Ovary (tissue), 3 donors: ENCODE measurements around the gene OR5A1.

Source experiments
- POLR2A ChIP-seq: fragments of 450-650 bp; IDR thresholded peaks from one replicate; pipeline ENCODE4 v1.6.1; 2017; ENCODE audit warnings: antibody characterized with exemption, mild to moderate bottlenecking, moderate library complexity
- TF ChIP-seq, protein P1 (sequence below), 3 donors: fragments of 450-650 bp in 2 of 3; fragments of 200-600 bp in 1 of 3; IDR thresholded peaks; one replicate each; pipeline versions ENCODE4 v1.5.1 to v1.8.0; 2016 to 2022; ENCODE audit warnings: antibody characterized with exemption in 3 of 3, mild to moderate bottlenecking in 1 of 3
- donor health status: DM: no; HTN: no; CAD: no.

DNA sequence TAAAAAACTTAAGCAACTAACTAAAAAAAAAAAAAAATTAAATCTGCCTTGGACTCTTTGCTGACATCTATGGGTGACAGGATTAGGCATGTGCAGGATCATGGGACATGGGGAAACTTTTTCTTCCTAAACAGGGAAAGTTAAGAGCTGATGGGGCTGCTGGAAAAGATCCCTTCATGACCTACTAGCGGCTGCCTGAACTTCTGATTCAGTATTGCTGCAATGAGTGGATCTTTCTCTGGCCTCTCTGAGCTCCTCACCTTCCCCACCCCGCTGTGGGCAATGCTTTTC is 35.1 kb upstream of the OR5A1 start:
- TF ChIP-seq, protein P1, sequence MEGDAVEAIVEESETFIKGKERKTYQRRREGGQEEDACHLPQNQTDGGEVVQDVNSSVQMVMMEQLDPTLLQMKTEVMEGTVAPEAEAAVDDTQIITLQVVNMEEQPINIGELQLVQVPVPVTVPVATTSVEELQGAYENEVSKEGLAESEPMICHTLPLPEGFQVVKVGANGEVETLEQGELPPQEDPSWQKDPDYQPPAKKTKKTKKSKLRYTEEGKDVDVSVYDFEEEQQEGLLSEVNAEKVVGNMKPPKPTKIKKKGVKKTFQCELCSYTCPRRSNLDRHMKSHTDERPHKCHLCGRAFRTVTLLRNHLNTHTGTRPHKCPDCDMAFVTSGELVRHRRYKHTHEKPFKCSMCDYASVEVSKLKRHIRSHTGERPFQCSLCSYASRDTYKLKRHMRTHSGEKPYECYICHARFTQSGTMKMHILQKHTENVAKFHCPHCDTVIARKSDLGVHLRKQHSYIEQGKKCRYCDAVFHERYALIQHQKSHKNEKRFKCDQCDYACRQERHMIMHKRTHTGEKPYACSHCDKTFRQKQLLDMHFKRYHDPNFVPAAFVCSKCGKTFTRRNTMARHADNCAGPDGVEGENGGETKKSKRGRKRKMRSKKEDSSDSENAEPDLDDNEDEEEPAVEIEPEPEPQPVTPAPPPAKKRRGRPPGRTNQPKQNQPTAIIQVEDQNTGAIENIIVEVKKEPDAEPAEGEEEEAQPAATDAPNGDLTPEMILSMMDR (IDR thresholded peaks at IDR 0.05) = no peak
- TF ChIP-seq POLR2A = no peak
